GM19455 (cell line): Measurements from ENCODE around the gene PPP2R3B.
"Not testable (repeated sequence)": the region's sequence is repeated elsewhere in the genome, so short reads cannot be mapped to it uniquely, and the experiment has no call there.

Source experiments
- ATAC-seq: cut with Tn5 transposase; IDR thresholded peaks from one replicate; pipeline ENCODE4 v1.9.1; 2021; ENCODE audit not compliant: unreplicated experiment

PPP2R3B gene

DNA sequence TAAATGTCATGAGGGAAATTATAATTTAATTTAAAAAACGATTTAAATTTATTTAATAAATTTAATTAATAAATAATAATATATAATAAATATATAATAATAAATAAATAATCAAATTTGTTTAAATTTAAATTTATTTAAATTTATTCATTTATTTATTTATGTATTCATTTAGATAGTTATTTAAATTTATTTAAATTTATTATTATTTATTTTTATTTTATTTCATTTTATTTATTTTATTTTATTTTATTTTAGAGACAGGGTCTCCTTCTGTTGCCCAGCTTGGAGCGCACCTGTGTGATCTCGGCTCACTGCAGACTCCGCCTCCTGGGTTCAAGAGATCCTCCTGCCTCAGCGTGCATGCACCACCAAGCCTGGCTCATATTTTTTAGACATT is 18.4 kb upstream of the PPP2R3B start:
- ATAC-seq, result no peak

GRCh38 chrX:404656-405055 is 17.9 kb upstream of the PPP2R3B start:
- ATAC-seq, result no peak

- no peak for ATAC-seq
Observed at GRCh38 chrX:402857-403256, 16.1 kb upstream of the PPP2R3B start.

- ATAC-seq, result no peak
Observed at GRCh38 chrX:400258-400657, 13.6 kb upstream of the PPP2R3B start.

GRCh38 chrX:397575-397974 is 10.9 kb upstream of the PPP2R3B start:
- ATAC-seq, result no peak

DNA sequence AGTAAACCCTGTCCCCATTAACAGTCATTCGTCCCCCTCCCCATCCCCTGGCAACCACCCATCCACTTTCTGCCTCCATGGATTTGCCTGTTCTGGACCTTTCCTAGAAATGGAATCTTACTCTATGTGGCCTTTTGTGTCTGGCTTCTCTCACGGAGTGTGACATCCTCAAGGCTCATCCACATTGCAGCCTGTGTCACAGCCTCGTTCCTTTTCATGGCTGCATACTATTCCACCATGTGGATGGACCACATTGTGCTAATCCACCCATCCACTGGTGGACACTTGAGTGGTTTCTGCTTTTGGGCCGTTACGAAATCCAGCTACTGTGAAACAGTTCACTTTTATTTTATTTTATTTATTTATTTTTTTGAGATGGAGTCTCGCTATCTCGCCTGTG is 8.1 kb upstream of the PPP2R3B start:
- ATAC-seq, result no peak

DNA sequence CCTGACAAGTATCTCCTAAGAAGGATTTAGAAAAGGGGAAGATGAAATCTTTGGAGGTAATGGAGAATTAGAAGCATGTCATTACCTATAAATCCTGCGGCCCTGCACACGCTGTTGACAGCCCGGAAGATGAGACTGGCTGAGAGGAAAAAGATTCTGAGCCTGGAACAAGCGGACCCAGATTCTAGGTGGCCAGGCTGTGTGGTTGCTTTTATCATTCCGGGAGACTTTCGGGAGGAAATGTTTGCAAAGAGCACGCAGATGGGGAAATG is 5.8 kb upstream of the PPP2R3B start:
- ATAC-seq, result no peak

DNA sequence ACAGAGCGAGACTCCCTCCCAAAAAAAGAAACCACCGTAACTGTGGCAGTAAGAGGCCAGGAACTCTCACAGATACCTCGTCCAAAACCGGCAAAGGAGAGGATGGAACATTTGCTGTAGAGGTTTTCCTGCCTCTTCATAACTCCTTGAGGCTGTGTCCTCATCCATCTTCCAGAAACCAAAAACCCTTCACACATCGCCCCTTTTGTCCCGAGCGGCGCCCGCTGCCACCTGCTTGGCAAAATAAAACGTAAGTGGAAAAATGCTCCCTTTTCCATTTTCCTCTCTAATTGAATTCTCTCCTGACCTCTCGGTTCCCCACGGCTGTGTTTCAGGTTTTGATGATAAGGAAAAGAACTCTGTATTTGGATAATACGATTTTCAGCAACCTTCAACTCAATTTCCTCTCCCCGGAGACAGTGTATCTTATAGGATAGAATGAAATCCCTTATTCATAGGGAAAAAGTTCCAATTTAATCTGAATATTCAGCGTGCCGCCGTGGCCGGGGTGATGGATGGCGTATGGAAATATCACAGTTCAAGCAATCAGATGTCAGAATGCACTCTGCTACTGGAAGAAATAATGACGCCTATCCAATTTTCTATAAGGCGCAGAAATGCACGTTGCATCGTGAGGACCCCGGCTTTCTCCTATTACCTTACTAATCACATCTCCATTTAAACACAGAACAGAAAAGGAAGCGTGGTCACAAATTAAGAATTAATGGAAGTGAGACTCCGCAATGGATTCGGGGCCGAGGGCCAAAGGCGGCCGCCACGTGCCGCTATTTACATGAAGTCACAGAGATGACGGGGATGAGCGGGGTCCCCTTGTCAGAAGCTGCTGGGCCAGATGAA is 5.2 kb upstream of the PPP2R3B start:
- ATAC-seq, result no peak

- no peak for ATAC-seq
Observed at GRCh38 chrX:390459-390858, 3.8 kb upstream of the PPP2R3B start.

- ATAC-seq, result no peak
Observed at GRCh38 chrX:389021-389441, 2.3 kb upstream of the PPP2R3B start.

DNA sequence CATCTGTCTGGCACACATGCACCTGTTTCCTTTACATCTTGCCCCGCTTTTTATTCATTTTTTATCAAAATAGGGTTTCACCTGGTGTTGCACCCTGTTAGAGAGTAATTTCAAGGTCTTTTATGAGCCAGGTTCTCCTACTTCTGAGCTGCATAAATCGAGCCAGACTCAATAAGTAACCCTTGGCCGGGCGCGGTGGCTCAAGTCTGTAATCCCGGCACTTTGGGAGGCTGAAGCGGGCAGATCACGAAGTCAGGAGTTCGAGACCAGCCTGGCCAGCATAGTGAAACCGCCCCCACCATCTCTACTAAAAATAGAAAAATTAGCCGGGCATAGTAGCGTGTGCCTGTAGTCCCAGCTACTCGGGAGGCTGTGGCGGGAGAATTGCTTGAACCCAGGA is 1.0 kb upstream of the PPP2R3B start:
- ATAC-seq, result no peak

- ATAC-seq, result peak; percentile 32
Observed at GRCh38 chrX:386239-386767, 404 bp downstream of the PPP2R3B start.

GRCh38 chrX:385736-386135 is 971 bp downstream of the PPP2R3B start:
- ATAC-seq, result not testable (repeated sequence)

- no peak for ATAC-seq
Observed at GRCh38 chrX:384861-385260, 1.8 kb downstream of the PPP2R3B start.

GRCh38 chrX:378443-378842 is 8.3 kb downstream of the PPP2R3B start:
- ATAC-seq, result no peak

GRCh38 chrX:376206-376605 is 10.5 kb downstream of the PPP2R3B start:
- ATAC-seq, result not testable (repeated sequence)

GRCh38 chrX:375181-376036 is 11.3 kb downstream of the PPP2R3B start:
- no peak for ATAC-seq

- no peak for ATAC-seq
Observed at GRCh38 chrX:374596-374995, 12.1 kb downstream of the PPP2R3B start.

GRCh38 chrX:373641-374471 is 12.9 kb downstream of the PPP2R3B start:
- ATAC-seq, result no peak

DNA sequence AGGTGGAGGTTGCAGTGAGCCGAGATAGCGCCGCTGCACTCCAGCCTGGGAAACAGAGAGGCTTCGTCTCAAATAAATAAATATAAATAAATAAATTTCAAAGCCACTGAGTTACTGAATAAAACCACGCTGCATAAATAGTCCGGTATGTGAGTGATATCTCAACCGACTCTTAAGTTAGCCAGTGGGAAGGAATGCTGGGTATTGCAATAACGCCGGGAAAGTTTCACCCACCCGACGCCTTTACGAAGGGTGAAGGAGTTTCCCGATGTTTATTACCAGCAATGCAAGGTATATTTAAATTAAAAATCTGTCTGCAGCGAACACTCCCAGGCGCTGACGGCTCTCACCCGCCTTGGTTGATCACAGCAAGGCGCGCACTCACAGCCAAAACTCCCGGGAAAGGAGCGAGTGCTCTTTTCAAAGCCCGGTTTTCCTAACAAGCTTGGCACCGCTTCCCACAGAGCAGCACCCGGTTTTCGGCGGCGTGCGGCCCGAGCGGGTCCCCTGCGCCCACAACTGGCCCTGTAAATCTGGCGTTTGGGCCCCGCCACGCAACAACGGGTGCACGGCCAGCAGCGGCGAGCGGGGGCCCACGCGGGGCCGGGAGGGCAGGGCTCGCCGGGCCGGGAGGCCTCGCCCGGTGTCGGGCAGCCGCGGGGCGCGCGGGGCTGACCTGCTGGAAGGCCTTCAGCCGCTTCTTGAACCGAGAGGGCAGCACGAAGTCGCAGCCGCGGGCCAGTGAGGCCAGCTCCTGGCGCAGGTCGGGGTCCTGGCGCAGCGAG is 13.7 kb downstream of the PPP2R3B start:
- no peak for ATAC-seq
